Stimulated activated CD8-positive, alpha-beta memory T cell treated with anti-CD3 and anti-CD28 coated beads, Interleukin-2, amount 100 ng/mL, for 48 hours (primary cell): Measurements from ENCODE around the gene SLC8A1.

Experiments
- DNase-seq, 2 donors: peaks; one replicate each; pipeline ENCODE4 v3.0.0-alpha.2; 2020; ENCODE audit warnings: low read depth in 2 of 2

Gene SLC8A1

DNA sequence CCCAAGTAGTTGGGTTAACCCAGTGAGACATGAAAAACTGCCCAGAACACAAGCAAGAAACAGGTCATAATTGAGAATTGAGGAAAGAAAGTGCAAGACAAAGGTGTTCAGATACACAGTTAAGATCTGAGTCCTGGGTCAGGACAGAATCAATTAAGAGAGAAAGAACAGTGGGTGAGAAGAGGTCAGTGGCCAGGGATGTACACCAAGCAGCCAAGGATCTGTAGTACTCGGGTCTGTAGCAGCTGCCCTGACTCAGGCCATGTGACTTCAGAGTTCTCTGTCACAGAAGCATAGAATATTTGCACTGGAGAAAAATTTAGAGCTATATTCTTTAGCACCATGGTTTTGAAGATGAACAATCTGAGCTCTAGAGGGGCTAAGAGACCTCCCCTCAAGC is 141.6 kb downstream of the SLC8A1 start:
- no peak for DNase-seq

DNA sequence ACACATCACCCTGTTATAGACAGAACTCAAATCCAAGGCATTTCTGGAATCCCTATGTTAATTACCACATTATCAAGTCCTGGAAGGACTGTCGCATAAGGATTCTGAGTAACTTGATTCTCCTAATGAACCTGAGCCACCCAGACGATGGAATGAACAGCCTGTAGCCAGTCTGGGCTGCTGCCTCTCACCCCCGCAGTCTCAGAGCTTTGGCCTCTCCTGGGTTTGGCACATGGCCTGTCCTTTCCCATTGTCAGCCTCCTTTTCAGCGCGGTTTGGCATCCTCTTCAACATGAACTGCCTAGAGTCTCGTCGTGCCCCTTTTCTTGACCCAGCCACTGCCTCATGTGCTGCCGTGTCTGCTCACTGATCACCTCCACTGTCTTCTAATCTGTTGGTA is 147.6 kb downstream of the SLC8A1 start:
- DNase-seq = no peak

DNA sequence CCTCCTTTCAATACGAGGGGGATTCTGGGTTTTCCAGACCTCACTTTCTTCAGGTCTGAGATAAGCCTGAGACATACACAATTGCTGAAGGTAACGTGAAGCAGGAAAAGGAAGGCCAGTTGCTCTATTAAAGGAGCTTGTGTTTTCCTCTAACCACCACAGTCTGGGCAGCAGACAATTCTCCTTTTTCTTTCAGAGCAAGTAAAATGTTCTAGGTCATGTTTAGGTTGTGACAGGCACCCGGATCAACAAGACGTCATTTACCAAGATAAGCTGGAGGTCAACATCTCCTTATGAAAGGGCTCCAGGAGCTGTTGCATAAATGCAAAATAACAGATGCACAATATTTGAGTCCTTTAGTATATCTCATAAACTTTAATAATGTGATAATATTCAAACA is 148.1 kb downstream of the SLC8A1 start:
- DNase-seq = no peak

DNA sequence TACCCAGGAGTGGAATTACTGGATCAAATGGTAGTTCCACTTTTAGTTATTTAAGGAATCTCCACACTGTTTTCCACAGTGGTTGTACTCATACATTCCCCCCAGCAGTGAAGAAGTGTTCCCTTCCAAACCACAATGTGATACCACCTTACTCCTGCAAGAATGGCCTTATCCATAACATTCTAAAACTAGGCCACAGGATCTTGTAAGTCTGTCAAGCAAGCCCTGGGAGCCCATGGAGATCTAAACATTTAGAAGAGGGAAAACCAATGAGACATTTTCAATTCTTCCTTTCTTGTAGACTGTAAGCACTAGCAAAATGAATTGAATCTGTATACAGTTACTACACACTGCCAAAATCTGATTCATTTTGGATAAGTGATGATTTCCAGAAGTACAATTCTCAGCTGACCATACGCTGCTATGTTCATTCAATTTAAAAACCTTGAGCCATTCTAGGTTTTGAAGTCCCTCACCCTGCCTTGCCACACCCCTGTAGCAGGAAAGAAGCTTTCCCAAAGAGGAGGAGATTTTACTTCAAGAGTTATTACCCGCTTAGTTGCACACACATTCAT is 149.1 kb downstream of the SLC8A1 start:
- no peak for DNase-seq

DNA sequence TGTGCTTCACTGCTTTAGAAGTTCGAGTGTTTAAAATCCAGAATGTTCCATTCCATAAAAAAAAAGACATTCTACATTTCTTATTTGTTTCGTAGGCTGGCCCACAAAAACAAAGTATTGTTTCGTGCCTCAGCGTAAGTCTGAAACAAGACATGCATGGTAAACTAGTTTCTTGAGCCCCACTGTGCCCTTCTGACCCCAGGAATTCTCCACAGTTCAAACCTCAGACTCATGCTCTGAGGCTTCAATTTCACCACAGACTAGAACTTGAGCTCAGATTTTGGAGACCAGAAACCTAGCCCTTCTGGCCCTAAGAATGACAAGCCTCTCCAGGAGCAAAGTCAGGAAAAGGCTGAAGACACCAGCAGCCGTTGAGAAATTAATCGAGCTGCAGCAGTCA is 151.5 kb downstream of the SLC8A1 start:
- DNase-seq = no peak

DNA sequence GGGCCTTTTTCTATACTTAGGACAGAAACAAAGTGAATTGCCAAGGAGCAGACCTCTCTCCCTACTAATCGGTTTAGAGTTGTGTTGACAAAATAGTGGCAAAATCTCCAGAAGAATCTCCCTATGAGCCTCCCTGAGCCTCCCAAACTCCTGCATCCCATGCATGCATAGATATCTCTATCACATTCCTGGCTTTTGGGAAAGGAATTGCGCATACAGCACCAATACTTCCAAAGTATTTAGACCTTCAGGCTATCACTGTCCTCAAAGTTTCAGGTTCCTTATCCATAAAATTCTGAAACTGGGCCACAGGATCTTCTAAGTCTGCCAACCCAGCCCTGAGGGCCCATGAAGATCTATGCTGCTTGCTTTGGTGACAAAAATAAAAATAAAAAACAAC is 152.1 kb downstream of the SLC8A1 start:
- DNase-seq = no peak

DNA sequence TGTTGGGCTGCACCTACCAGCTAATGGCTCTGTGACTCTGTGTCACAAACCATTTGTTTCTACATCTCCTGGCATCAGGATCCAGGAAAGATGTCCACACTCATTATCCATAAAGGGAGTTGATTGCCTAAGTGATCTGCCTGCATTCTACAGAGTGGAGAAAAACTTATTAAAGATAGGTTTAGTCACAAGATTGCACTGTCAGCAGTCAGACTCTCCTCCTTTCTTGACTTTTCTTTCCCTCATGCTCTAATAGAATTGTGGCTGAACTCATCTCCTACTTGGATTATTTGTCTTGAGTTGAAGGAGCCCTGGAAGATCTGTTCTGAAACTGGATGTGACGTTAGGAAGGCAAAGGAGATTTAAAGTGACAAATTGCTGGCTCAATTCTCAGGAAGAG is 152.7 kb downstream of the SLC8A1 start:
- no peak for DNase-seq

DNA sequence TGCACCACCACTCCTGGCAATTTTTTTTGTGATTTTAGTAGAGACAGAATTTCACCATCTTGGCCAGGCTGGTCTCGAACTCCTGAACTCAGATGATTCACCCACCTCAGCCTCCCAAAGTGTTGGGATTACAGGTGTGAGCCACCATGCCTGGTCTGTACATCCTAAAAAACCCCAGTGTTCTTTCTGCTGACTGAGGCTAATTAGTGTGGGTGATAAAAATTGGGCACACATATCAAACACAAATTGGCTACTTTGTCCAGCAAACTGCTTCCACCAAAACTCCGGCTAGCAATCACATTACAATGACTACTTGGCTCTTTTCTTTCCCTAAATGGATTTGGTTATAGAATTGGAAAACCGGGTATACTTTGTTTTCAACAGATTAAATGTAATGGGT is 153.9 kb downstream of the SLC8A1 start:
- DNase-seq = no peak

DNA sequence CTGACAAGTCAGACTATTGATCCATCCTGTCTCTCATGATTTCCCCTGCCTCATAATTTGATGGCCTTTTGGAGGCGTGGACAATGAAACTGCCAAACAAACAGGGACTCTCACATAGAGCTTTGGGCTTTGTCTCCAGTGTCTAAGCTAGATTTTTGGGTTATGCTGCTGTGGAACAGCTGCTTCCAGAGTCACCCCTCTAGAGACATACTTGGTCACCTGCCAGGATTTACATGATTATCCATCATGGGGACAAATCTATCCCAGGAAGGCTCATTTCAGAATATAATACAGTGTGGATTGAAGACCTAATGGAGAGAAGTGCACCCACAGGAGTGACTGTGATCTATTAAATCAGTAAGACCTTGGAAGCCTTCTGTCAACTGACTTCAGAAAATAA is 159.6 kb downstream of the SLC8A1 start:
- DNase-seq = no peak

DNA sequence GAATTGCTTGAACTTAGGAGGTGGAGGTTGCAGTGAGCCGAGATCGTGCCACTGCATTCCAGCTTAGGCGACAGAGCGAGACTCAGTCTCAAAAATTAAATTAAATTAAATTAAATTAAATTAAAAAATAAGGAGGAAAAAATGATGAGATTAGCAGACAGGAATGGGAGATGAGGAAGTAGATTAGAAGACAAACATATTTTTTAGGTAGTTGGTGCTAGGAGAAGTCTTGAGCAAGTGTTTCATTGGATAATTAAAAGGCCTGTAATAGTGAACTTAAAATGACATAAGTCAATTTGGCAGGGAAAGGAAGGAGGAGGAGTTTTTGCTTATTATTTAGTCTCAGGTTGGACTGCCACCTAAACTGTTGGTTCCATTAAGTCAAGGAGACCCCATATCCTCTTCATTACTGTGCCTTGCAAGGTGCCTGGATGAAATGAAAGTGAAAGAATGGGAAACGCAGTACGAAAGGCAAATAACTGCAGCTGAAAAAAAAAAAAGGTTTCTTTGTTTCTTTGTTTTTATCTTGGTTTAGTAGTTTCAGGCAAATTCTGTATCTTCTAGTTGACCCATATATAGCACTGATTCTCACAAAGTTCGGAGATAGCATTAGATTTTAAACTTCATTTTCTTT is 162.0 kb downstream of the SLC8A1 start:
- DNase-seq = no peak

DNA sequence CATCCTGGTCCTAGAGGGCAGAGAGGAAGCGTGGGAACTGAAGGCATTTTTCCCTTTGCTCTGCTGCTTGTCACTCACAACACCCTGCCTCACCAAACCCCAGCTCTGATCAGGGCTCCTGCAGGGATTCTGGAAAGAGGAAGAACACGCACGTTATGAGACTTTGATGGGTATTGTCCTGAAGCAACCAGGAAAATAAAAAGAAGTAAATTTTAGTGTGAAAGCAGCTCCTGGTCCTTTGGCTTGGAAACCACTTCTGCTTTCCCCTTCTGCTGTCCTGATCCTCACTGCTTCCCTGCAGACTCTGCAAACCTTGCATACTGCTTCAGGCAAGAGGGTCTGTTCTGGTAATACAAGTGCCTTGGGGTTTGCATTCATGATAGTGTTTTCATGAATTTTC is 164.1 kb downstream of the SLC8A1 start:
- DNase-seq = no peak

DNA sequence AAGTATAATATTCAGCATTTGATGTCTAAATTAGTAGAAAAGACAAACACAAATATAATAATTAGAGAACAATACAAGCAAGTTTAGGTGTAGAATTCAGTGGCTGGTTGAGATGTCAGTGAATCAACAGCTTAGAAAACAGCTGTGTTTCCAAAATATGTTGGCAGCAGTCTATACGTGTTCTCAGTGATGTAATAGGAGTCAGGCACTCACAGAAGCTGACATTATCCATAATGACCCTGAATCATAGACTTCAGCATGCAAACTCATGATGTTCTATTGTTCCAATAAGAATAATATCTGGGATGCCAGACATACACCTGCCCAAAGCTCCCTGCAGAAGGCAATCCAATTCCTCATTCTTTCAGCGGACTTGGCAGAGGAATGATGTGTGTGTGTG is 164.7 kb downstream of the SLC8A1 start:
- DNase-seq = no peak

DNA sequence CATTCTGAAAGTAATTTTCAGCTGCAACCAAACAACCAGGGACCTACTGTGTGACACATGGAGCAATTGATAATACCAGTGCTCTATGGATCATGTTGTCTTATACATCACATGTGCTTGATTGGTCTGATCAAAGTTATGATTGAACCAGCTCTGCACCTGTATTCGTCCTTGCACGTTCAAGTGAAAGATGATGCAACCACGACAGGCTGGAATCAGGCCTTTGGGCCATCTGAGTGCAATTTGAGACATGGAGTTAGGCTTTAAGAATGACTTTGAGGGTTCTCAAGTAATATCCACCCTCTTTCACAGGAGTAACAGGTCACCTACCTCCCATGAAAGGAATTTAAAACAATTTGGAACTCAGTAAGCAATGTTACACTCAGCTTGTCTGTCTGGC is 165.2 kb downstream of the SLC8A1 start:
- DNase-seq = no peak

DNA sequence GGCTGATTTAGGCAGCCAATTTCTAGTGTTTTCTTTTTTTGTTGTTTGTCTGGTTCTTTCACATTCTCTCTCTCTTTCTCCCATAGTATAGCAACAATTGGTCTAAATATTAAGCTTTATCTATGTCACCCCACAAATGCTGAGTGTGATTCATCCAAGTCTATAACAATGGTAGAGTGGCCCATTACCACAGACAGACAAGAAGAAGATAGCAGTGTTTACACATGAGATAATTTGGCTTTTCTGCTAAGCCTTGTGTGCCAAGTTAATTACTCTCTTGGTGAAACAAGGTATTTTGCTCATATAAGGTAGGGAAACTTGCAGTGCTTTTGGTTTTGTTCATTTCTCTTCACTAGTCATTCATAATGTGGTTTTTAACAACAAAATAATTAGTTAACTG is 166.5 kb downstream of the SLC8A1 start:
- DNase-seq = no peak

DNA sequence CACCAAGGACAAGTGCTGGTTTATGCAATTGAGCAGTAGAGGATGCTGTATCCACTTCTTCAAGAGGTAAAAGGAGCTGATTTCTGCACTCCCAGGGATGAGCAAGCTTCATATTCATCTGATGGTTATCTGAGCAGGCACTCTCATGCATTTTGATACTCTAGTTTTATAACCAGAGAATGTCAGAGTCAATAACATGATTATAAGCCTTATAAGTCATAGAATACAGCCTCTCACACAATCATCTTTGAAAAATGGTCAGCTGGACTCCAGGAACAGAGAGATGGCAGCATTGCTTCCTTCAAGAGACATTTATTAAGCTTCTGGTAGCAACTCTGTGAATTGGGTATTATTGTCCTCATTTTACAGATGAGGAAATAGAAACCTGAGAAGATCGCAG is 167.1 kb downstream of the SLC8A1 start:
- no peak for DNase-seq

DNA sequence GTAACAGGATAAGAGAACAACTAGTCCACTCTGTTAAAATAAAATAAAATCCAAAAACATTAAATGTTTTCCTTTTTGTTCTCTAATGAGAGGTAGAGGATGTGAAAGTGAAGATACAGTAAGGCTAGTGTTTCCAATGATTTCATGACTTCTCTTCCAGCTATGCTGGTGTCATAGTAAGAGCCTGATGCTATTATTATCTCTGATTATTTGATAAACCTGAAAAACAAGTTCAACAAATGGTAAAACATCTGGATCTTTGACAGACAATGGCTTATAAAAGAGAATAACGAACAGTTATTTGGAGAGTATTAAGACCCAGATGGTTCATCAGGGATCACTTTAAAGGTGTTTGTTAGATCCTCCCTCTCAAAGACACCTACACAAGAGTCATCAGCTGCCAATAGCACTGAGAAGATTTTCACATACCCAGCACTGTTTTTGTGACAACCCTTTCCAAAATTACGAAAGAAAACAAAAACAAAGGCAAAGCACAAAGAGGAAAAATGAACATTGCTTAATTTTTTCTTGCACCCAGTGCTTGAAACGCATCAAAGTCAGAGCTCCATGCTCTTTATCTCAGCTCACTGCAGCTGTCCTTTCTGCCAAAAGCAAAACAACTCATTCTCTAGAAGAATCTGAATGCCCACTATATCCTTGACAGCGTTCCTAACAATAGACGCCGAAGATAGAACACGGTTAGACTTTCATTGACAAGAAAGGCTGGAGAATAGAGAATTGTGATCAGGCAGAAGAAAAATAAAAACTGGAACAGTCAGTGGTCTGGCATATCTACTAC is 168.6 kb downstream of the SLC8A1 start:
- DNase-seq = no peak

DNA sequence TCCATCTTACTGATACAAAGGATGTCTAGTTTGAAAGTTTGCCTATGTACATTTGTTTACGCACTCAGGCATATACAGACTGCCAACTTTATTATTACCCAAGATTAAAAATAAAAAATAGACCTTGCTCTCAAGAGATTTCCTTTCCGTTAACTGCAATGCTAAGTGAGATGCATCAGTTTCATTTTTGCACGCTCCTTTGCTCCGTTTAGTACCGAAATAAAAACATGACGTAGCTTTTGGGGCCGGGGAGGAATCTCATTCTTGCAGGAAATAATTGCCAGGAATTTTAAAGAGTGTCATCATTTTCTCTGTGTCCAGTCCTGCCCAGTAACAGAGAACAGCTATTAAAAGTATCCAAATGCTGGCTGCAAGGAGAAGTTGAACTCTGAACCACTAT is 169.5 kb downstream of the SLC8A1 start:
- DNase-seq = no peak

DNA sequence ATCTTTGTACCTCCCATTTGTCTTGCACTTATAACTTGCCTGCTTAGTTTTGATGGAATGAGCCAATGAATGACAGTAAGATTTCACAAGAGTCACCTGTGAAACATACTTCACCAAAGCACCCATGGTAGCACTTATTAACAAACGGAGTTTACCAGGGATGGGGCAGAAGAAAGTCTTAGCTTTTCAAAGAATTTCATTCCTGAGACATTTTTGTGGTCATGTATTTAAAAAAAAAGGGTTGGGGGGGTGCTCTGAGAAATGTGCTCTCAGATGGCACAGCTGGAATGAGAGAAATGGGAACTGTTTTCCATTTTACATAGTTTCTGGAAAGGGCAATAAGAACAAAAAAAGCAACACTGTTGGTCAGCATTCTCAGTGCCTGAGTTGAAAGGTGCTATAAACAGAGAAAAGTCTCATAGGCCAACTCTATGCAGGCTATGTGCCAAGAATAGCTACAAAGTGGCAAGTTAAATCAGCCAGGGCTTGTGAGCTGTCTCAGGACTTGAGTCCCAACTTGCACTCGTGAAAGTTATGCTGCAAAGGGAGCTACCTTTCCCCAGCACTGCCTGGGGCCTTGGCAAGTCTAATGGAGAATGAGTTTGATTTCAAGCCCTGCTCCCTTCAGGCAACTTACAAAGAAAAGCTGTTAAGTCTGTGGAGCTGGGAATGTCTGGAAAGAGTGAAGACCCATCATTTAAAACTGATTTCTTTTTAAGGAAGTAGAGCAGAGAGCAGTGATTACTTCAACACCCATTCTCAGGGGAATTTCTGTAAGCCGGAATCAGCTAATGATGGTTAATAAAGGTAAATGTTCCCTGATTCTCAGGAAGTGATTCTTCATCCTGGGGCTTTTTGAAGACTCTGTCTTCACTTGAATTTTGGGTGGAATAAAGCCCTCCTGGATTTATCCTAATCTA is 170.6 kb downstream of the SLC8A1 start:
- no peak for DNase-seq

DNA sequence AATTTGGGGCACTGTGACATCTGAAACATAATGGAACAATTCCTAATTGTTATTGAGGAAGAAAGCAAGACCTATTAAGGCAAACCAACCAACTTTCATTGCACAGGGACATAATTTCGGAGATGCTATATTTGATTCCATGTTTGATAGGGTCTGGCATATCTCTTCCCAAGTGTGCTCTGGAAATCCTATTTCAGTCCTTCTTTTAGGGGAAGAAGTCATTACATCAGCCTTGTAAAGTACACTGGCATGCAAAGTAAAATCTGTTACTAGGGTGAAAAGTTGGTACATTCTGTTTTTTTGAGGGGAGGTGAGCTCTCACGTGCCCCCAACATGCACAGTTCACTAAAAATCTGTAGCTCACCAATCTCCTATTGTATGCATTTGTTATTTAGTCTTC is 172.4 kb downstream of the SLC8A1 start:
- DNase-seq = no peak

DNA sequence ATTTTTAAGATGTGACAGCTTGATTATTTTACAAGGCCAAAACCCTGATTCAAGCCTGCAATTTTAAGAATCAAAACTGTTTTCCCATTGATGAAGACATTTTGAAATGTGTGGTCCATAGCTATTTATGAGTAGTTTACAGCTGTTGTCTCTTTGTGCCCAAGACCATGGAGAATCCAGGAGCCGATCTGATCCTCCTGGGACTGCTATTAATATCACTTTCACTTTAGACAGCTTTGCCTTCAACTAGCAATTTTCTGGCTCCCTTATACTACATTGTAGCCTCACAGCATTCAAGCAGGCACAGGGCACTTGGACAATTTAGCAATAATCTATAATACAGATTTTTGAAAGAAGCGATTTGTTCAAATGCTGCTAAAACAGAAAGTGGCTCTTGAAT is 172.9 kb downstream of the SLC8A1 start:
- no peak for DNase-seq

DNA sequence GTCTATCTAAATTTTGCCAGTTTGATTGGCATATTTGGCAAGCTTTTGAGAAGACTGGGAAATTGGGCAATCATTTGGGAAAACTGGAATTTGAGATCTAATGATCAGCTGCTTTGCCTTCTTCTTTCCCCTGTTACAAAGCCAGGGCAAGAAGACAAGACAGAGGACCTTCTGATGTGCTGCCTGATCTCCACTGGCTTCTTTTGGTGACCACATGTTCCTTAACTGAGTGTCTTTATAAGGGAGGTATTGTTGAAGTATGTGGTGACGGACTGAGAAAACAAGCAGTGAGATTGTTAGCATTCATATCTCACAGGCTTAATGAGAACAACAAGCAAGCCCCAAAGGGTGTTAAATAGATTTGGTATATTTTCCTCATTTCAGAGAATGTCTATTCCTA is 175.8 kb downstream of the SLC8A1 start:
- DNase-seq = no peak

DNA sequence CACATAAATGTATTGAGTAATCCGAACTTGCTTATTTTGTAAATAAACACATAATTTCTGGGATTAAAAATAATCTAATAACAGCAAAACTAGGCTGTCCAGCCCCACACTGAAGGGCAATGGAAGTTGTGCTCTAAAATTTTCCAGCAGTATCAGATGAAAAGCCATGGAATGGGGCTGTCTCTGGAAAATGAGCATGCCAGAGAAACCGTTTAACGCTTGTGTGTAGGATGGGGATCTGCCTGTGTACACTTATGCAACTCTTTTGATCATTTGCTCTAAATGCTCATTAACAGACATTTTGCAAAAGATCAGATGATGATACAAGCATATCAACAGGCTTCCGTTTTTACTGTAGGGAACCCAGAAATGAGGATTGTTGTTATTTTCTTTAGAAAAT is 177.6 kb downstream of the SLC8A1 start:
- DNase-seq = no peak
